ENCODE measurements around the gene TAS2R60.

- TF ChIP-seq CTCF (conservative IDR thresholded peaks at IDR 0.05) (no peak), EZH2 (IDR thresholded peaks at IDR 0.05; ENCODE audit: low read depth) (no peak)
These were observed 12.1 kb upstream of the TAS2R60 start for GRCh38 chr7:143431109-143431508.

Data from PC-9 (cell line).